ENCODE results near the gene MKS1.
A peak's percentile ranks its signal among the peaks of the same experiment; 100 is the strongest.

Gene MKS1

DNA sequence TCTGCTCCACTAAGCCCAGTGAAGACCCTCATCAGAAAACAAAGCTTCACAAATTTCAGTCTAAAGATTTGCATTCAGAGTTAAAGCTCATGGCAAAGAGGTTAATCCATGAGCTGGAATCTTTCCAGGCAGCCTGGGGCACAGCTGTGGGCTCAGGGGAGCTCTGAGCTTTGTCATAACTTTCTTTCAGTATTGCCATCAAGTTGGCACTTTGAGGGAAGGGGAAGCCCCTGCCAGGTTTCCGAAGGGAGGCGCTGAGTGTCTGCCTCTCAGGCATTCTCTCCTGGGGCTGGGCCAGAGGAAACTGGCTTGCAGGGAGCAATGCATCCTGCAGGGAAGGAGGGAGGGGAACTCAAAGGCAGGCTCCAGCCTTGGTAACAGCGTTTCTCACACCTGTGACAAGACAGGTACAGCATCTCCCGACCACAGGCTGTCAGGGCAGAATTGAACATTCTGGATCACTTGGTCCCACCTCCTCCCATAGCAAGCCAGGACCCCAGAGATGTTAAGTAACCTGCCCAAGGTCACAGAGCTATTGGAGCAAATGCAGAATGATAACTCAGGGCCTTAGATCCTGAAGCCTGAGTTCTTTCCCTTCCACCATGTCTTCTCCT lies 23.2 kb upstream of the MKS1 start:
- DNase-seq: no peak

DNA sequence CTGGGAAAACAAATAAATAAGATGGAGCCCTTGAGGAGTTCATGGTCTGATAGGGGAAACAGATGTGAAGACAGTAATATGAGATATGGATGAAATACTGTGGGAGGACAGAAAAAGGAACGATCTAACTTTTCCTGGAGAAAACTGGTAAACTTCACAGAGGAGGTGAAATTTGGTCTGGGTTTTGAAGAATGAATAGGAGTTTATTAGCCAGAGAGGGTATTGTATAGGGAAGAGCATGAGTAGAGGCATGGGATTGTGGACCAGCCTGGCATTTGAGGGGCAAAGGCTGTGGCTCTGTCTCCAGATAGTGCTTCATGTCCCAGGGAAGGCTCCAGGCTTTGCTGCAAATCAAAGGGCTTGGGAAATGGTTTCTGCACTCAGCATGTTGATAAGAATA lies 20.9 kb upstream of the MKS1 start:
- DNase-seq: no peak

- DNase-seq: no peak
These were observed 19.1 kb upstream of the MKS1 start, which contains the start of gene LPO for GRCh38 chr17:58238147-58238634. Gene LPO (plus strand): TSS chr17:58238584. CDS start chr17:58242980, 4,396 bp downstream.

DNA sequence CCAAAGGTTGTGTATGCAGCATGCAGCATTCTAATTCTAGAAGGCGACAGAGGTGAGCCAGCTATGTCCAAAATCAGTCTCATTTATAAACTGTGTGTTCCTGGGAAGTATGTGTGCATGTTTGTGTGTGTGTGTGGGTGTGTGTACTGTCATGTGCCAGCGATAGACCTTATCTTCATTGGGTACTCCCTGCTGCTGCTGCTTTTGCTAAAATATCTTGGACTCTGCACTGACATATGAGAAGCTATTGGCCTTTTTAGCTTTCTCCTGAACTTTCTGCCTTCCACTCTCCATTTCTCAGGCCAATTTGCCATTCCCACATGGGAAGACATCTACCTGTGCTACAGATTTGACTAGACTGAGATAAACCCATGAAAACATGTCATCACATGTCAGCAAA lies 17.3 kb upstream of the MKS1 start:
- DNase-seq: no peak

DNA sequence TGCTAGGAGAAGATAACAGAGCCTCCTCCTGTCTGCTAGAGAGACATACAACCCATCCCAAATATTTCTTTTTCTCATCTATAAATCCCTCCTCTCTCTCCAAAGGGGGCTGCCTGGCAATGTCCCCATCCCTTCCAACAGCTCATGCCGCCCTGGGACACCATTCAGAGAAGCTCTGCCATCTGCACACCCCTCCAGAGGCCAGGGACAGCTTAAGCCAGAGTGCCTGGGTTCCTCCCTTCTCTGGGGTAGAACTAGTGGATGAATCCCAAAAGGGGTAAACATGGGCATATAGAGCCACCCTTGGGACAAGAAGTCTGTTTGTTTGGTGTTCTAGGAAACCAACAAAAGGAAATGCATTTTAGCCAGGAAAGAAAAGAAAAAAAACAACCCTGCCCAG lies 16.8 kb upstream of the MKS1 start:
- DNase-seq: no peak

- DNase-seq: no peak
These were observed 15.5 kb upstream of the MKS1 start for GRCh38 chr17:58234512-58234911.

DNA sequence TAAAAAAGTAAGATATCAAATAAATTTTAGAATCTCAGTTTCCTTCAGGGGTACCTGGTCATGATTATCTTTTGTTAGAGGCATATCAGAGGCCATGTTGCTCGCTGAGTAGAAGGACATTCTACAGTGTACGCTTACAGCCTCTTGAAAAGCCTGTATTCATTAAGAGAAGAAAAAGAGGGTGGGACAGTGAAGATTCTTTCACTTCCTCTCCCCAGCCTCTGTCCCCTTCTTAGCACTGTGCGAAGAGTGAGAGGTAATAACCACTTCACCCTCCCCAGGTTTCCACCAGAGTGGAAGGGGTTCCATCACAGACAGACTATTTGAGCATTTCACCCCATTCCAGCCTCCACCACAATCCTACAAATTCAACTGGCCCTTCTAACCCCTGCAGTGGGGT lies 14.5 kb upstream of the MKS1 start:
- peak; percentile 57 for DNase-seq

DNA sequence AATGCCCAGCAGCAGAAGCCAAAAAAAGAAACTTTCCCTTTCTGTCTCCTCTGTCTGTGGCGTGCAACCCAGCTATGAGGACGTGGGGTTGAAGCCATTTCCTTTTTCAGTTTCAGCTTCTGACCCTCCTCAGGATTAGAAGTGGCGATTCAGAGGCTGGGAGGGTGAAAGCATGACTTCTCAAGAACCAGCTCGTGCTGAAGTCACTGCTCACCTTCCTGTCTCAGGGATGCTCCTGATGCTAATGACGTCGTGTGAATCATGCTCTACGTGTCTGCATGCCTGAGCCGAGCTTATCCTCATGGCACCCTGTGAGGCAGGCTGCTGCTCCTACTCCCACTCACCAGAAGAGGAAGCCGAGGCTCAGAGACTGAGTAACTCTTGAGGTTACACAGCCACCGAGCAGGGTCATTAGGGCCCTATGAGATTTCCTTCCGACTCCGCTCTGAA lies 13.7 kb upstream of the MKS1 start:
- DNase-seq: peak; percentile 97

- DNase-seq: peak; percentile 69
These were observed 12.6 kb upstream of the MKS1 start for GRCh38 chr17:58231641-58232040.

GRCh38 chr17:58229881-58230280 lies 10.8 kb upstream of the MKS1 start:
- no peak for DNase-seq

GRCh38 chr17:58229384-58229783 lies 10.3 kb upstream of the MKS1 start:
- no peak for DNase-seq

DNA sequence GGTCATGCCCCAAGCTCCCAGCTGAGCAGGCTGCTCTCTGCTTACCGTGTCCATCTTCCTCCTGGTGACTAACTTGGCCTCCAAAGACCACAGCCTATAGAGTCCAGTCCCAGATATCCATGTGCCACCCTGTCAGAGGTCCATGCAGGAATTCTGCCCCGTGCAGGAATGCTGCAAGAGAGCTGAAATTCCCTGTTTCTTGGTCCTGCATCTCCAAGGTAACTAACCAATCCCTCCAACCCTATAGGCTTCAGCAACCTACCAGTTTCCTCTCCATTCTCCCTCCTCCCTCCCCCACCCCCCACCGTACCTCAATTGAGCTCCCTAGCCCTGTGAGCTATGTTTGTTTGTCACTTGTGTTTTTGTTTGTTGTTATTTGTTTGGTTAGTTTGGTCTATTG lies 9.6 kb upstream of the MKS1 start:
- no peak for DNase-seq

DNA sequence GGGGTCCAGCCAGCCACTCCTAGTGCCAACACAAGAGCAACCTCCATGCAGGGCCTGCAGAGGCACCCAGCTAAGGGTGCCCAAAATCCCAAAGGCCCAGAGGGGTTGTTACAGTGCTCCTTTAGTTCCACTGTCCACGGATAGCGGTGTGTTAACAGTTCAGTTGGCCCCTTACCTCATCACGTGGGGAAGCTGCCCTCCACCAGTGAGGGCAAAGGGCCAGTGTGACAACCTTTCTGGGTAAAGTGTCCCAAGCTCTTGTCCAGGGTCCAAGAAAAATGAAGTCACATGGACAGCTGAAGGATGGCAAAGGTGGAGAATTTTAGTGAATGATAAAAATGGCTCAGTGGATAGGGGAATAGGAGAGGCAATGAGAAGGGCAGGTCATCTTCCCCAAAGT lies 8.7 kb upstream of the MKS1 start:
- DNase-seq: no peak

DNA sequence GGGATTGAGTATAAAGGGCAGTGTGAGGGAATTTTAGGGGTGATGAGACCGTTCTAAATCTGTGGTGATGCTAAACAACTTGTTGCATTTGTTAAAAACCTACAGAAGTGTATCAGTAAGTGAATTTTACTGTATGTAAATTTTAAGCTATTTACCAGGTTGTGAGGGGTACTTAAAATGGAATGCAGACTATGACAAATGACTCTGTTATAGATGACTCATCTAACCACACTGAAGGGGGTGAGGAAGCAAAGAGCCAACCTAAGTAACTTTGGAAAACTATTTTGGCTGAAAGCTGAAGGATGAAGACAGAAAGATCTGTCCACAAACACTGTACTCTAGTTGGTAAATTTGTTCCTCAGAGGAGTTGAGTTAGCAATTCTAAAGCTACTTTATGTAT lies 5.3 kb upstream of the MKS1 start:
- DNase-seq: peak; percentile 53

DNA sequence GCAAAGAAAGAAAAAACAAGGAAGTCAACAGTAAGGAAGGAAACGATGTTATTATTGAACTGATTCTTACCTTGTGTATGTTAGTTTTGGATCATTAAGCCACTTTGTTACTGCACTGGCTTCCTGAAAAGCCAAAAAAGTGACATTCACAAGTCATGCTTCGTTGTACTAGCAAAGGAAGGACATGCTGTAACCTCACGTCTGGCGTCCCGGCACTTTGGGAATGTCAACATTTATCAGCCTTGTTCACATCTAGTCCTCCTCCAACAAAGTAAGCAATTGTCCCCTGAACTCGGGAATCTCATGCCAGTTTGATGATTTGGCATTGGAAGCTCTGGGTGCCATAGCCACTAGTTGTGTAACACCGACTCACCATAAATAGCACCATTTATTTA lies 731 bp upstream of the MKS1 start:
- no peak for DNase-seq

GRCh38 chr17:58217766-58218165 lies 1.3 kb downstream of the MKS1 start:
- DNase-seq: no peak

GRCh38 chr17:58215685-58216084 lies 3.4 kb downstream of the MKS1 start:
- DNase-seq: no peak

- DNase-seq: no peak
These were observed 8.1 kb downstream of the MKS1 start for GRCh38 chr17:58210922-58211321.

DNA sequence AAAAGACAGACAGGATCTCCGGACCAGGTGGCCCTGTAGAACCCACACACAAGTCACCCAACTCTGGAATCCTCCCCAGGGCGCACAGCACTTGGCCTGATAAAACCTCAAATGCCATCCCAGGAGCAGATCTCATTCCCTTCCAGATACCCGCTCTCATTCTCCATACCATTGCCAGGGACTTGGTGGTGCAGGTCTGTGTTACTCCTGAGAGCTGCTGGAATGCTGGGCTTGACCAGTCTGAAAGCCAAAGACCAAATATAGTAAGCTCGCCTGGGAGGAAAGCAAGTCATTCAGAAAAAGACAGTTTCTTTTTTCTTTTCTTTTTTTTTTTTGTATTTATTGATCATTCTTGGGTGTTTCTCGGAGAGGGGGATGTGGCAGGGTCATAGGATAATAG lies 10.7 kb downstream of the MKS1 start:
- DNase-seq: no peak

DNA sequence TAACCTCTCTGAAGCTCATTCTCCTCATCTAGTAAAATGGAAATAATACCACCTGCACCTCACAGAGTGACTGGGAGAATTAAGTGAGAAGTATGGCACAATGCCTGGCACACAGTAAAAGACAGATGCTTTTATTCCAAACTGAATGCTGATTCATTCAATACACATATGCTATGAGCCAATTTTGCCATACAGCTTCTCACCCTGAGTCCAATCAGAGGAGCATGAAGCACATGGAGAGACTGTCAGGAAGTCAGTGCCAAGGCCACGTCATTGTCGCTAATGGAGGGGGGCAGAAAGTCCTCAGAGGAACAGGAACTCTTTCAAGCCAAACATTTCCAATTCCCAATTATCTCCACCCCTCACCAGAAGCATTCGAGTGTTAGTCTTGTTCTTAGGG lies 11.6 kb downstream of the MKS1 start:
- DNase-seq: no peak

GRCh38 chr17:58205936-58206335 lies 13.1 kb downstream of the MKS1 start:
- DNase-seq: no peak

DNA sequence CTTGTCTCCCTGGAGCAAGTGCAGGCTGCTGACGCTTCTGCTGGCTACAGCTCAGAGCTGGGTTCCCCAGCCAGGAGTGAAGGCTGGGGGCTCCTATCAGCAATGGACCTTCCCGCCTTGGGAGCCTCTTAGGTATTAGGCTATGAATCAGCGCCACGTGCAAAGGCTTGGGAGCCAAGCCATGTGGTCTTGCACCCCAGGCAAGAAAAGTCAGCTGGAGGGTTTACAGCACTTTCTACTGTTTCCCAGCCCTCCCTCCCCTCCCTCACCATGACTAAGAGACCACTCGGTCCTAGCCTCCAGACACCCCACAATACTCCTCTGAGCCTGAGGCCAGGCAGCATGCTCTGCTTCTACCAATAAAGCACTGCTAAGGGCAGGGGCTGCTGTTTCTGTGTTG lies 14.3 kb downstream of the MKS1 start:
- DNase-seq: no peak

DNA sequence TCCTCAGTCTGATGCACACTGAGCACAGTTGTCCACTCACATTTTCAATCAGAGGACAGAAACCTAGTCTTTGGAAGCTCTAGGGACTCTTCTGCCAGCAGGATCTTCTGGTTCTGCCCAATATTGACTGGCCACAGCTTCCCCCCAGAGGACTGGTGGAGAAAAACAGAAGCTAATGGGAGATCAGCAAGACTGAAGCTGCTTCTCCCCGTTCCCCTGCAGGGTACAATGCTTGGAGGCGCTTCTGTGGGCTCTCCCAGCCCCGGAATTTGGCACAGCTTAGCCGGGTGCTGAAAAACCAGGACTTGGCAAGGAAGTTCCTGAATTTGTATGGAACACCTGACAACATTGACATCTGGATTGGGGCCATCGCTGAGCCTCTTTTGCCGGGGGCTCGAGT lies 16.2 kb downstream of the MKS1 start:
- no peak for DNase-seq

DNA sequence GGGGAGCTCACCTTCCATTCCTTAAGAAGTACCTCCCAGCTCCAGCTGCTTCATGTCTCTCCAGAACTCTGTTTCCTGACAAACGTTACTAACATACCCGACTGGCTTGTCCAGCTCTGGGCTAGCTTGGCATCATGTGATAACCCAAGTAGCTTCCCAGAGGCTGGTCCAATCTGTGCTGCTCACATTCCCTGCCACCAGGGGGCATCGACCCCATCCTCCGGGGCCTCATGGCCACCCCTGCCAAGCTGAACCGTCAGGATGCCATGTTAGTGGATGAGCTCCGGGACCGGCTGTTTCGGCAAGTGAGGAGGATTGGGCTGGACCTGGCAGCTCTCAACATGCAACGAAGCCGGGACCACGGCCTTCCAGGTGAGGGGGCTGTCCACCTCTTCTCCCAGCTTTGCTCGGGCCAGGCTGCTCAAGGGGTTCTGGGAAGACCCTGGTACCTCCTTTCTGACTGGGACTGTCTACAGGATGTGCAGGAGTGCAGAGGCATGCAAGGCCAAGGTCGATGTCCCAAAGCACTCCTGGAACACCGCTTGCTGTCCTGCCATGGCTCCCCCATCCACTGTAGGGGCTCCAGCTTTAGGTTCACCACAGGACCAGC lies 18.9 kb downstream of the MKS1 start:
- DNase-seq: peak; percentile 77

DNA sequence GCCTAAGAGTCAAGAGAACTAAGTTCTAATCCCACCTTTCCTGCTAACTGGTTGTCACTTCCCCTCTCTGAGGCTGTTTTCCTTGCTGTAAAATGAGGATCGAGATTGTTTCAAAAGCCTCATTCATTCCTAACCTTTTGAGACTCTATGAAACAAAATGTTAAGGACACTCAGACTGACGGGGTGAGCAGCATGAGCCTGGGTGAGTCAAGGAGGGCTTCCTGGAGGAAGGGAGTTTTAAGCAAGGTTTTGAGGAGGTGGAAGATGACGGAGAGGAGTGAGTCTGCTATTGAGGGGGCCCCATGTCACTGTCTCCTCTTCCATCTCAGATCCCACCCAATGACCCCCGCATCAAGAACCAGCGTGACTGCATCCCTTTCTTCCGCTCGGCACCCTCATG lies 22.4 kb downstream of the MKS1 start:
- no peak for DNase-seq

Data from suppressor macrophage treated with lipopolysaccharide for 4 hours (primary cell).